Heart left ventricle (tissue), 16 donors: ENCODE data around the gene CAPN12. TPM values are rescaled to one million over a fixed set of nuclear protein-coding genes. Genes with fewer than 3 reads are reported as not detected.

Experiments
- ATAC-seq, 4 donors: fragments of 200-7000 bp; cut with Tn5 transposase; one replicate each; pipeline ENCODE4 v1.9.1; 2020 to 2022; ENCODE audit warnings: moderate library complexity in 4 of 4, mild to moderate bottlenecking in 3 of 4, moderate number of reproducible peaks in 1 of 4
- DNase-seq, 5 donors: peaks; one replicate each; pipeline ENCODE4 v3.0.0-alpha.2; 2020
- H3K27ac ChIP-seq, 12 donors: fragments of 200-600 bp; sonication (generic) in 4 of 12; one replicate each; pipeline versions ENCODE4 v1.5.0 to v1.8.0; 2016 to 2022; ENCODE audit warnings: mild to moderate bottlenecking in 2 of 12
- H3K27me3 ChIP-seq, 9 donors: fragments of 200-600 bp; sonication (generic) in 2 of 9; one replicate each; pipeline versions ENCODE4 v1.5.1 to v1.8.0; 2016 to 2022; ENCODE audit warnings: mild to moderate bottlenecking in 3 of 9
- H3K36me3 ChIP-seq, 9 donors: fragments of 200-600 bp; sonication (generic) in 2 of 9; one replicate each; pipeline versions ENCODE4 v1.5.0 to v1.8.0; 2018 to 2022; ENCODE audit warnings: mild to moderate bottlenecking in 2 of 9
- H3K4me1 ChIP-seq, 12 donors: fragments of 200-600 bp; sonication (generic) in 4 of 12; one replicate each; pipeline versions ENCODE4 v1.5.0 to v1.8.0; 2016 to 2022; ENCODE audit warnings: mild to moderate bottlenecking in 3 of 12
- H3K4me3 ChIP-seq, 12 donors: fragments of 200-600 bp; sonication (generic) in 4 of 12; one replicate each; pipeline versions ENCODE4 v1.5.0 to v1.8.0; 2017 to 2022; ENCODE audit warnings: mild to moderate bottlenecking in 9 of 12, moderate library complexity in 4 of 12
- H3K9me3 ChIP-seq, 12 donors: fragments of 200-600 bp; sonication (generic) in 4 of 12; one replicate each; pipeline versions ENCODE4 v1.5.0 to v1.8.0; 2016 to 2022; ENCODE audit warnings: mild to moderate bottlenecking in 1 of 12
- POLR2A ChIP-seq, 2 donors: fragments of 450-650 bp; IDR thresholded peaks; one replicate each; pipeline ENCODE4 v1.6.1; 2017; ENCODE audit warnings: antibody characterized with exemption in 2 of 2, mild to moderate bottlenecking in 2 of 2, moderate library complexity in 2 of 2
- WGBS, 4 donors: extraction: QIAGEN DNeasy Blood & Tissue Kit in 2 of 4; methylation state at CpG; one replicate each; pipeline versions ENCODE4 v1.1.5 to v1.1.7; 2013 to 2018; 5-methylcytosine and 5-hydroxymethylcytosine counted together
- intact Hi-C, 10 donors: fragments of 100-400 bp; cut with DNase I; formaldehyde crosslinking; loops; one replicate each; pipeline versions ENCODE4 v1.11.1 to v1.14.2; 2022
- polyA plus RNA-seq, 2 donors: library from polyadenylated mRNA; stranded (reverse); fragments of 200-250 nt; gene quantifications; one replicate each; pipeline ENCODE4 v1.2.3, GENCODE V29; 2013
- total RNA-seq, 9 donors: library from RNA; depleted of rRNA in 2 of 9; stranded (reverse); fragments of >200 nt in 2 of 9; fragmentation: NEBNext Ultra II Directional in 3 of 9; extraction: Animal tissue kit (Norgen Biotek cat#: 25700) in 3 of 9; gene quantifications; one replicate each; pipeline versions ENCODE4 v1.1.0 to v1.2.4, GENCODE V29; 2016 to 2023
- TF ChIP-seq, protein P1 (sequence below), 12 donors: fragments of 200-600 bp; sonication (generic) in 4 of 12; IDR thresholded peaks; one replicate each; pipeline versions ENCODE4 v1.5.0 to v1.8.0; 2018 to 2022; ENCODE audit warnings: antibody characterized with exemption in 12 of 12, mild to moderate bottlenecking in 5 of 12
- donor health status: ischemic (EF 13 %, LVEDD 7.1; RV severe dilation, severe dysfunction).
- donor health status: healthy with polysubstance abuse.
- donor health status: DM: no; HTN: yes; CAD: no.
- donor health status: DM: no; HTN: no; CAD: no.
- donor health status: ischemic (EF 25% LVEDD 6.9; RV normal size, moderate dysfunction).
- donor health status: ischemic (EF 25% LVEDD 5.7; RV mildly dilated, moderate dysfunction).
- donor health status: healthy.
- donor health status: DM: yes; HTN: yes; CAD: no.
- donor health status: ischemic (EF 35%, LVEDD 5.7; RV mildly dilated, moderate dysfunction).
- donor health status: nonischemic (EF 11% LVEDD 7.7; RV severe dilation, severe dysfunction).
- donor health status: DM: yes; HTN: yes; CAD: no.
- donor health status: PGD.
- donor health status: ischemic (EF 29% LVEDD 5.4; RV normal size, mild dysfunction).
- donor health status: nonischemic (EF 23%, LVEDD 6.1; RV moderate dilation, normal function).

CAPN12 gene
- total and polyA plus RNA-seq, 11 donors: 0.36 to 1.8 (median 0.88) TPM

DNA sequence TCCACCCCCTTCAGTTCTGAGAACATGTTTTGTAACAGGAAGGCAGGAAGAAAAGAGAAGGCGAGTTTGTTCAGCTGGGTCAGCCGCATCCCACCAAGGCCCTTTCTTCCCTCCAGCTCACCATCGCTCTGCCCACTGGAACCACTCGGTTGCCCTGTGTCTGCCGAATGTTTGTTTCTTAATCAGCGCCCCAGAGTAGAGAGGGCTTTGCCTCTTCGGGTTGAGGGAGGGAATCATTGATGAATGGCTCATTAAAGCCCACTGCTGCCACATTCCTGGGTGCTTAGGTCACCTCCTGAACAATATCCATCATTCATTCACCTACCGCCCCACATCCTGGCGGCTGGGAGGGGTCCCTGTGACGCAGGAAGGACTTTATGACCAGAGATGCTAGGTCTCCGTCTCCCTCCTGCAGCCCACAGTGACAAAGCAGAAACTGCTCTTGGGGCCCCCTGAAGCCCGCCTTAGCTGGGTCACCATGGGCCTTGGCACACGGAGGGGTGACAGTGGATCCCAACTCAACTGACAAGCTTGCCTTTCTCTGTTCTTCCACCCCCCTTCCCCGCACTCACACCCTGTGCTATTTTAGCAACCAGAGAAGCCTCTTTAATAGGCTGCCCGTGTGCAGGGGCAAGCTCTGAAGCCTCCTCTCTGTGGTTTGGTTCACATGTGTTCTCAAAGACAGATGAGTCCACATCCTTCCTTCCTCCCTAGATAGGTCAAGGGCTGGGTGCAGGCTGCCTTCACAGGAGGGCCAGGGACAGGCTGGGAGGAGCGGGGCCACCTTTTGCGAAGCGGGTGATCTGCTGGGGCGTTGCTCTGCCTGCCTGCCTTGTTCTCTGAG lies 50.7 kb downstream of the CAPN12 start:
- peak overlapping the region in 3 of 12 donors; percentile 5 to 13 (median 11) for H3K4me3 ChIP-seq
- no peaks in the 10 kb centered on the region for H3K9me3 ChIP-seq
- WGBS, 4 donors: 34 to 38% (median 36%) methylated on average over 15 to 19 of the region's 19 CpGs
- H3K4me1 ChIP-seq: peaks cover 30 to 100% (median 88%) of the 10 kb centered on the region in 12 donors
- peak in 3 of 5 donors; percentile 61 to 70 (median 68) for DNase-seq
- ATAC-seq: peak in 3 of 4 donors; percentile 21 to 48 (median 37)
- TF ChIP-seq POLR2A (IDR thresholded peaks at IDR 0.05): no peak
- TF ChIP-seq, protein P1, sequence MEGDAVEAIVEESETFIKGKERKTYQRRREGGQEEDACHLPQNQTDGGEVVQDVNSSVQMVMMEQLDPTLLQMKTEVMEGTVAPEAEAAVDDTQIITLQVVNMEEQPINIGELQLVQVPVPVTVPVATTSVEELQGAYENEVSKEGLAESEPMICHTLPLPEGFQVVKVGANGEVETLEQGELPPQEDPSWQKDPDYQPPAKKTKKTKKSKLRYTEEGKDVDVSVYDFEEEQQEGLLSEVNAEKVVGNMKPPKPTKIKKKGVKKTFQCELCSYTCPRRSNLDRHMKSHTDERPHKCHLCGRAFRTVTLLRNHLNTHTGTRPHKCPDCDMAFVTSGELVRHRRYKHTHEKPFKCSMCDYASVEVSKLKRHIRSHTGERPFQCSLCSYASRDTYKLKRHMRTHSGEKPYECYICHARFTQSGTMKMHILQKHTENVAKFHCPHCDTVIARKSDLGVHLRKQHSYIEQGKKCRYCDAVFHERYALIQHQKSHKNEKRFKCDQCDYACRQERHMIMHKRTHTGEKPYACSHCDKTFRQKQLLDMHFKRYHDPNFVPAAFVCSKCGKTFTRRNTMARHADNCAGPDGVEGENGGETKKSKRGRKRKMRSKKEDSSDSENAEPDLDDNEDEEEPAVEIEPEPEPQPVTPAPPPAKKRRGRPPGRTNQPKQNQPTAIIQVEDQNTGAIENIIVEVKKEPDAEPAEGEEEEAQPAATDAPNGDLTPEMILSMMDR (IDR thresholded peaks at IDR 0.05): no peak
- intact Hi-C loops: loop anchor here in 4 of 10 donors (5.0 kb wide), 2 partner anchors 36 to 41 kb away; no protein-coding TSS in a partner anchor
- H3K27ac ChIP-seq: peak overlapping the region; percentile 74 to 96 (median 90)
- peaks cover 0 to 33% (median 17%) of the 10 kb centered on the region in 9 donors for H3K36me3 ChIP-seq
- no peaks in the 10 kb centered on the region for H3K27me3 ChIP-seq

DNA sequence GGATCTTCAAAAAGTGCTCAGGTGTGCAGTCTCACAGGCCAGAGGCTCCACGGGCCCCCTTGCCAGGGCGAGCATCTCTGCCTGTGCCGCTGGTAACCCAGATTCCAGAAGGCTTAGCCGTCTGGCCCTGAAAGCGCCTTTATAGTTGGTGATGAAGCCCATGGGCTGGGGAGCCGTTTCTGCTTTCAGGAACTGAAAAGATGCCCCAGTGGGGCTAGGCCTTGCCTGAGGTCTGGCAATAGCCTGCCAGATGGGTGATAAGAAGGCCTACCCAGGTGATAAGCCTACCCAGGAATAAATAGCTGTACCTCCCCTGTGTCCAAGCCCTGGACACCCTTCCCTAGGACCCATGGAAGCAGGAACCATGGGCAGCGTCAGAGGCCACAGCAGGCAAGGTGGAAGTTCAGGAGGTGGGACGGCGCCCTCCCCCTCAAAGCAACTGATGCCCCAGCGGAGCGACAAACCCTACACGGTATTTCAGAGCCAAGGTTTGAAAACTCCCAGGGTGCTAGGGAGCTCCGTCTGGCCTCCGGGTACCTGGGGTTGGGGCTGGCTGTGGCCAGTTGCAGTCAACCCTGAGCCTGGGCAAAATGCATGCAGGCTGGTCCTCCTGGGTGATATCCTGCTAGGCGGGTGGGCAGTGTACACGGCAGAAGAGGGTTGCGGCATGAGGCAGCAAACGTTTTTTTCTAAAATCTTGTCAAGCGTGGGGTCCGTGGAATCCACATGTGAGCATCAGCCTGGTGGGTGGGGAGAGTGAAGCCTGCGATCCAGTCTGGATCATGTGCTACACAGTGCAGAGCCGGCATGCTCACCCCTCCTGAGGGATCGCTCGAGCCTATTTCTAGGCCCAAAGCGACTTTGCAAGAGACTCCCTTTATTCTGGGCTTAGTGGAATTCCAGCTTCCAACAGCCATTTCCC lies 51.6 kb downstream of the CAPN12 start:
- peak in 1 of 5 donors; percentile 45 for DNase-seq
- Histone ChIP-seq H3K9me3 (no peaks in the 10 kb centered on the region), H3K36me3 (peaks cover 0 to 33% (median 16%) of the 10 kb centered on the region in 9 donors), H3K27ac (peak overlapping the region; percentile 74 to 96 (median 90)), H3K27me3 (no peaks in the 10 kb centered on the region), H3K4me1 (peaks cover 30 to 100% (median 87%) of the 10 kb centered on the region in 12 donors), H3K4me3 (peak overlapping the region in 3 of 12 donors; percentile 3 to 13 (median 11))
- WGBS, 4 donors: 43 to 54% (median 45%) methylated on average over 19 to 25 of the region's 25 CpGs
- intact Hi-C loops: loop anchor here in 4 of 10 donors (5.0 kb wide), 2 partner anchors 35 to 40 kb away; no protein-coding TSS in a partner anchor
- TF ChIP-seq, protein P1 (IDR thresholded peaks at IDR 0.05): no peak
- no peak for TF ChIP-seq POLR2A (IDR thresholded peaks at IDR 0.05)
- ATAC-seq: peak; percentile 14 to 36 (median 20)

- peaks cover 0 to 27% (median 9%) of the 10 kb centered on the region in 9 donors for H3K36me3 ChIP-seq
- no peaks in the 10 kb centered on the region for H3K9me3 ChIP-seq
- TF ChIP-seq, protein P1 (IDR thresholded peaks at IDR 0.05): no peak
- no peak for TF ChIP-seq POLR2A (IDR thresholded peaks at IDR 0.05)
- peak; percentile 61 to 84 (median 69) for ATAC-seq
- WGBS, 4 donors: 45 to 55% (median 48%) methylated on average over 15 of the region's 15 CpGs
- H3K4me1 ChIP-seq: peaks cover 26 to 100% (median 86%) of the 10 kb centered on the region in 12 donors
- DNase-seq: peak in 4 of 5 donors; percentile 64 to 84 (median 72)
- H3K27me3 ChIP-seq: no peaks in the 10 kb centered on the region
- H3K27ac ChIP-seq: peak overlapping the region; percentile 74 to 96 (median 90)
- H3K4me3 ChIP-seq: no peak overlapping the region
- intact Hi-C loops: loop anchor here in 4 of 10 donors (5.0 kb wide), 2 partner anchors 35 to 40 kb away; no protein-coding TSS in a partner anchor
These were observed 52.3 kb downstream of the CAPN12 start for GRCh38 chr19:38691938-38692457.
